SIG-M5 treated with dmso at 0.1 percent for 504 hours (cell line): ENCODE measurements around the gene OR4C3.
A peak's percentile ranks its signal among the peaks of the same experiment; 100 is the strongest.
"Not testable (repeated sequence)": the region's sequence is repeated elsewhere in the genome, so short reads cannot be mapped to it uniquely, and the experiment has no call there.

ENCODE experiments used
- DNase-seq: peaks from one replicate; lab custom pipeline; 2025; ENCODE audit not compliant: unreplicated experiment; lab: John Stamatoyannopoulos, UW

Gene OR4C3

DNA sequence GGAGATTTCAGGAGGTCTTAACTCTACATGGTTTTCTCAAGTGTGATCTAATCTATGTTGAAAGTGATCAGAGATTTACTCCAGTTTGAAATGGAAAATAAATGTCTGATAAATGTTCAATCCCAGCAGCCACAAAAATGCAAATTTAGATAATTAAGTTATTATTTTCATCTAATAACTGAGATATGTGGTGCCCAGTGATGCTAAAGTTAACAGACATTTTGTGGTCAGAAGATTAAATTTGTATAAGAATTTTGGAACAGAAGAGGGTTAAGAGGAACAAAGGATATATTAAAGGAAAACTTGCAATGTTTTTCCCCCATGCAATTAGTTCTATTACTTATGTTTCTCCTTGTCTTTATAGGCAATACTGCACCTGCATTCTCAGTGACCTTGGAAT is at the start of gene OR4C3:
OR4C3 (plus strand) TSS at position 301 of the 400 bp plus-strand sequence. CDS start 102 bp downstream, outside the sequence.
- DNase-seq: not testable (repeated sequence)

DNA sequence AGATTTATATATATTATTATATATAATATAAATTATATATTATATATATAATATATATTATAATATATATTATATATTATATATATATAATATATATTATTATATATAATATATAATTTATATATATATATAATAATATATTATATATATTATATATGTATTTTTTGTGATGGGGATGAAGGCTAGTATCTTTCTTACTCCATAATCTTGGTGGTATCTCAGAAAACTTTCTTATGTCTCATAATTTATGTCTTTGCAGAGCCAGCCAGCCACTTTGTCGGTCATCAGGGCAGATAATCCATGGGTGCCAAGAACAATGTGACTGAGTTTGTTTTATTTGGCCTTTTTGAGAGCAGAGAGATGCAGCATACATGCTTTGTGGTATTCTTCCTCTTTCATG is 18.8 kb upstream of the OR4C3 start, which contains the start of gene OR4S1:
OR4S1 (plus strand) TSS at position 301 of the 400 bp plus-strand sequence; CDS start at position 301, 0 bp downstream.
- DNase-seq: no peak

DNA sequence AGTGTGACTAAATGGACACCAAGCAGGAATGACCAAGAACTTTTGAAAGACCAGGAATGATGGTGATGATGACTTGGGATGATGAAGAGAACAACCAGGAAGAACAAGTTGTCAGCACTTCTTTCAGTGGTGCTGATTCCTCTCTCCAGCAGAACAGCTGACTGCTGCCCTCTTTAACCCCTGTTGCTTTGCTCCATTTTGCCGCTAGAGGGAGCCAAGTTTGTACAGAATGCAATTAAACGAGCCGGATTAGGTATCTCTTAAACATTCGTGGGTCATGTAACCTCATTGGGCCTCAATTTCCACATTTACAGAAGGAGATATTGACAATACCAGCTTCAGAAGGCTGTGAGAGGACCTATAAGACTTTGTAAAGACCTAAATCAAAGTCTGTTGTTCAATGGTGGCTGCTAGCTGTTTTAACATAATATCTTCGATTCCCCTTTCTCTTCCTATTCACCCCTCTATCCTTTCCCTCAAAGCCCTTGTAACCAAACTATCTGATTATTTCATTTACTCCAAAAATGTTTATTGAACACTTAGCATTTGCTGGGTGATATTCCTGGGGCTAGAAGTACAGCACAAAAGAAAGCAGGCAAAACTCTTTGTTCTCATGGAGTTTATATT is 16.8 kb upstream of the OR4C3 start:
- DNase-seq: peak; percentile 66

DNA sequence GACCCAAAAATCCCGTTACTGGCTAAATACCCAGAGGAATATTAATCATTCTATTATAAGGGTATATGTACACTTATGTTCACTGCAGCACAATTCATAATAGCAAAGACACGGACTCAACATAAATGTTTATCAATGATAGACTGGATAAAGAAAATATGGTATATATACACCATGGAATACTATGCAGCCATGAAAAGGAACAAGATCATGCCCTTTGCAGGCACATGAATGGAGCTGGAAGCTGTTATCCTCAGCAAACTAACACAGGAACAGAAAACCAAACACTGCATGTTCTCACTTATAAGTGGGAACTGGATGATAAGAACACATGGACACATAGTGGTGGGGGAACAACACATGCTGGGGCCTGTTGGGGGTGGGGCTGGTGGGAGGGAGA is 11.1 kb upstream of the OR4C3 start:
- not testable (repeated sequence) for DNase-seq

DNA sequence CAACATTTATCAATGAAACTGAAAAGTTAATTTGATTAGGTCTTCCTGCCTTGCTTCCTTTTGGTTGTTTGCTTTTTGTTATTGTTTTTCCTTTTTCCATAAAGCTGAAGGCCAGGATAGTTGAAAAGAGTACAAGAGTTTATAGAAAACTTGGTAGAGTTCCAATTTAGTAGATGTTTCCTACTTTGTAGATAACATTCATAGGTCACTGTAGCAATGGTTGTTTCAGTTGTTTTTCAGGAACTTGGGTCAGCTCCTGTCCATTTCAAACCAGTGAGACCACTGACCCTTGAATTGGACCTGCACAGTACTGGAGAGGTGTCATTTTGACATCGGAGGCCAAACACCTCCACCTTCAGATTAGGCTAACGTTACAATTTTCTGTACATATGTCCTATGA is 4.9 kb upstream of the OR4C3 start:
- not testable (repeated sequence) for DNase-seq

DNA sequence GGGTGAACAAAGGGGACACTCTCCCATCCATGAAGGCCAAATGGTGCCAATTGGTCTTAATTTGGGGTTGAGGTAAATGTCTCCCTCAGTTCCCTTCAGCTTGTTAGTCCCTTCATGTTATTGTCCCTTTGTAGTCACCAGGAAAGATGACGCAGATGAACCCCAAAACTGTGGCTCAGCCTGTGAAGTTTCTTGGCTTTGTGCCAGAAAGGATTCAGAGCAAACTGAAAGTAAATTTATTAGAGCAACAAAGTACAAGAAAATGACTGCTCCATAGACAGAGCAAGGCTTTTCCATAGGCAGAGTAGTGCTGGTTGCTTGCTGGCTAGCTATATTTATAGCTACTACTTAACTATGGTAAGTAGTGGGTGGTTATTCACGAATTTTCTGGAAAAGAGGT is 16.7 kb downstream of the OR4C3 start:
- no peak for DNase-seq

DNA sequence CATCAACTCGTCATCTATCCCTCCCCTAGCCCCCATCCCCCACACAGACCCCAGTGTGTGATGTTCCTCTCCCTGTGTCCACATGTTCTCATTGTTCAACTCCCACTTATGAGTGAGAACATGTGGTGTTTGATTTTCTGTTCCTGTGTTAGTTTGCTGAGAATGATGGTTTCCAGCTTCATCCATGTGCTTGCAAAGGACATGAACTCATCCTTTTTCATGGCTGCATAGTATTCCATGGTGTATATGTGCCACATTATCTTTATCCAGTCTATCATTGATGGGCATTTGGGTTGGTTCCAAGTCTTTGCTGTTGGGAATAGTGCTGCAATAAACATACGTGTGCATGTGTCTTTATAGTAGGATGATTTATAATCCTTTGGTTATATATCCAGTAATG is 17.8 kb downstream of the OR4C3 start:
- DNase-seq: not testable (repeated sequence)

DNA sequence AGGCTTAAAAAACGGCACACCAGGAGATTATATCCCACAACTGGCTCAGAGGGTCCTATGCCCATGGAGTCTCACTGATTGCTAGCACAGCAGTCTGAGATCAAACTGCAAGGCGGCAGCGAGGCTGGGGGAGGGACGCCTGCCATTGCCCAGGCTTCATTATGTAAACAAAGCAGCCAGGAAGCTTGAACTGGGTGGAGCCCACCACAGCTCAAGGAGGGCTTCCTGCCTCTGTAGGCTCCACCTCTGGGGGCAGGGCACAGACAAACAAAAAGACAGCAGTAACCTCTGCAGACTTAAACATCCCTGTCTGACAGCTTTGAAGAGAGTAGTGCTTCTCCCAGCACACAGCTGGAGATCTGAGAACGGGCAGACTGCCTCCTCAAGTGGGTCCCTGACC is 21.6 kb downstream of the OR4C3 start:
- not testable (repeated sequence) for DNase-seq

DNA sequence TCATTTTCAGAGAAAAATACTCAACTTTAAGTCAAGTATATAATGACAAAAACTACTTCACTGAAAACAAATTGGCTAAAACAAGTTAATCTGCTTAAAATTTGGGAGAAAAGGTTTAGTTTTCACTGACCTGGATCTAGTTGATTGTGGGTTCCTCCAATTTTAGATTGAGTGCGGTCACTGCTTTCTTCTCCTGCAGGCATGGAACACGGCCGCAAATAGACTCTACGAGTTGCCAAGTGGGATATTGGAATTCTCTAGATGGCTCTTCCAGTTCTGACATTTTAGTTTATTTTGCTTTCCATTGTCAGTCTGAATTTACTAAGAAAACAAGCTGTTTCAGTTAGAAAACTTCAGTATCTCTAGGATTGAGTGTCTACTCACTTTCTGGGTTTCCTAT is 29.3 kb downstream of the OR4C3 start:
- no peak for DNase-seq

DNA sequence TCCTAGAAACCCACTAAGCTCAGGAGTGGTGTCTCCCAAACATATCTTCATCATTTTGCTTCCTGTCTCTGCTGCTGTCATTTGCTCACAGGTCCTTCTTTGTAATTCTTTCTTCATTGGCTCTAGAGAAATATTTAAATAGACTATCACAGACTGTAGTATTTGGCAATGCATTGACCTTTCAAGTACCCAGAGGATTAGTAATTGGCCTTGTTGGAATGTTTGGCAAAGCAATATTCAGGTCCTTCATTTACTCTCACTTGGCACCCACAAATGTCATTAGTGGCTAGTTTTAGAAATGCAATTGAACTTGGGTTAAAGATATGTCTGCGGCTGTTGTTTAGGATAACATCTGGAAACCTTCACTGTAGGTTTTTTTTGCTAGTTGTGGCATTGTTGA is 30.0 kb downstream of the OR4C3 start:
- DNase-seq: no peak

DNA sequence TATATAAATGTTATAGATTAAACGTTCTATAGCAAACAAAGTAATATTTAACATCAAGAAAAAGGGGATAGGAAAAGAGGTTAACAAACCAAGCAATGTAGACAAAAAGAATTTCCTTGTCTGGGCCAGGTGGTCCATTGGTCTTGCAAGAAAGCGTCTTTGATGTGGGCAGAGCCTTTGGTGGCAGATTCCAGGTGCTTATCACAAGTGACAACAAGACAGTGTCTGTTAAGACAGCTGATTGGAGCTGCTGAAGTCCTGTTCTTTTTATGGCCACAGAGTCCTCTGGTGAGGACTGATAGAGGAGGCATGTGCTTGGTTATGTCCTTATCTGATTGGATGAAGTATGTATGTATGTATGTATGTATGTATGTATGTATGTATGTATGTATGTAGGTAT is 36.6 kb downstream of the OR4C3 start:
- DNase-seq: not testable (repeated sequence)

DNA sequence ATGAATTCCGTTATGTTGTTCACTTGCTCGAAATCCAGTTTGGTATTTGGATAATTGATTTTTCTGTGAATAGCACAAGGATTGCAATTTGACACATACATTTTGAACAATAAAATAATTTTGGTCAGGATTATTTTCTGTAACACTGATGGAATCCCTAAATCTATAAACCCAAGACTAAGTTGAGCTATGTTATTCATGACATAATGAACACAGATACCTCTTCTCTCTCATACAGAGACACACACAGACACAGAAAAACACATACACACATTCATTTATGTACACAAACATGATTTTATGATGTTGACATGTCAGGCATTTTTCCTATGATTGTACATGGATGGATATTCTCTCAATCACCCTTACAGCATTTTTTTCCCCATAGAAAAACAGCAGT is 41.6 kb downstream of the OR4C3 start, which contains the start of gene OR4C5:
OR4C5 (minus strand) TSS at position 101 of the 400 bp plus-strand sequence; CDS start at position 101, 0 bp downstream.
- no peak for DNase-seq
